Duodenal mucosa (tissue), 2 donors: ENCODE measurements around the gene CDH13.

Experiments
- H3K27ac ChIP-seq: one replicate; pipeline ENCODE4 v1.7.0; 2013; ENCODE audit warnings: low read depth, low read length
- H3K27me3 ChIP-seq, 2 donors: one replicate each; pipeline ENCODE4 v1.7.0; 2013; ENCODE audit warnings: low read length in 2 of 2, control low read depth in 1 of 2; ENCODE audit not compliant: insufficient read depth in 2 of 2, control insufficient read depth in 1 of 2
- H3K36me3 ChIP-seq, 2 donors: one replicate each; pipeline ENCODE4 v1.7.0; 2013; ENCODE audit warnings: low read length in 2 of 2, control low read depth in 1 of 2; ENCODE audit not compliant: insufficient read depth in 2 of 2, control insufficient read depth in 1 of 2
- H3K4me1 ChIP-seq, 2 donors: one replicate each; pipeline ENCODE4 v1.7.0; 2013; ENCODE audit warnings: low read length in 2 of 2, control low read depth in 1 of 2; ENCODE audit not compliant: insufficient read depth in 2 of 2, control insufficient read depth in 1 of 2
- H3K4me3 ChIP-seq, 2 donors: one replicate each; pipeline ENCODE4 v1.7.0; 2013; ENCODE audit warnings: low read length in 2 of 2, low read depth in 1 of 2
- H3K9ac ChIP-seq, 2 donors: one replicate each; pipeline ENCODE4 v1.7.0; 2013; ENCODE audit warnings: low read length in 2 of 2, low read depth in 1 of 2
- H3K9me3 ChIP-seq, 2 donors: one replicate each; pipeline ENCODE4 v1.7.0; 2013; ENCODE audit warnings: low read length in 2 of 2, control low read depth in 1 of 2; ENCODE audit not compliant: control insufficient read depth in 1 of 2

CDH13 gene

GRCh38 chr16:83118365-83118764 lies 491.6 kb downstream of the CDH13 start:
- no peak overlapping the region for H3K9ac ChIP-seq
- H3K36me3 ChIP-seq, result no peaks in the 10 kb centered on the region
- H3K27ac ChIP-seq, result no peak overlapping the region
- H3K27me3 ChIP-seq, result no peaks in the 10 kb centered on the region
- H3K4me1 ChIP-seq, result no peaks in the 10 kb centered on the region
- no peak overlapping the region for H3K4me3 ChIP-seq
- no peaks in the 10 kb centered on the region for H3K9me3 ChIP-seq

DNA sequence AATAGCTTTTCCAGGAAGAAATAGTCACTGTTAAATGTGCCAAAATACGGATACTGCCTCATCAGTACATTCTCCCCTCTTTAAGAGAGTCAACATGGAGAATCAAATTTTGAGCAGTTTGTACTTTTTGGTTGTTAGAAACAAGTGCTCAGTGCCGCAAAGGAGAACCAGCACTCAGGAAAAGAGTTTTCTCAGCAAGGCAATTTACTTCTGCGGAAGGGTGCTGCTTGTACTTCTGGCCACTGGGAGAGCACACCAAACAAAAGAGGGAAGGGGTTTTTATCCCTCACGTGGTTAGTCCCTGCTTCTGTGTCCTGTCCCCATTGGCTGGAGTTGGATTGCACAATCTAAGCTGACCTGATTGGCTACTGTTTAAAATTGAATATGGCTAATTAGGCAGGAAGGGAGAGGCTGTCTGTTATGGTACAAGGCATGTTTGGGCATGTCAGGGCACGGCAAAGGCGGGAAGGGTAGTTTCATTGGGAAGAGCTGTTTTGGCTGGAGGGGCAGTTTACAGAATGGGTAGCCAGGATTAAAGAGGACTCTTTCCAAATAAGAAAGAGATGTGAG lies 499.3 kb downstream of the CDH13 start:
- Histone ChIP-seq H3K4me1 (no peaks in the 10 kb centered on the region), H3K27me3 (no peaks in the 10 kb centered on the region), H3K9ac (no peak overlapping the region), H3K4me3 (no peak overlapping the region), H3K9me3 (peaks cover 4 to 13% of the 10 kb centered on the region in 2 donors), H3K36me3 (no peaks in the 10 kb centered on the region), H3K27ac (no peak overlapping the region)

GRCh38 chr16:83128041-83128440 lies 501.3 kb downstream of the CDH13 start:
- H3K27ac ChIP-seq, result no peak overlapping the region
- H3K9me3 ChIP-seq, result peaks cover 4 to 13% of the 10 kb centered on the region in 2 donors
- H3K4me1 ChIP-seq, result no peaks in the 10 kb centered on the region
- no peak overlapping the region for H3K9ac ChIP-seq
- no peaks in the 10 kb centered on the region for H3K27me3 ChIP-seq
- no peak overlapping the region for H3K4me3 ChIP-seq
- H3K36me3 ChIP-seq, result no peaks in the 10 kb centered on the region

- H3K27me3 ChIP-seq, result no peaks in the 10 kb centered on the region
Observed at GRCh38 chr16:83130039-83130438, 503.3 kb downstream of the CDH13 start.

DNA sequence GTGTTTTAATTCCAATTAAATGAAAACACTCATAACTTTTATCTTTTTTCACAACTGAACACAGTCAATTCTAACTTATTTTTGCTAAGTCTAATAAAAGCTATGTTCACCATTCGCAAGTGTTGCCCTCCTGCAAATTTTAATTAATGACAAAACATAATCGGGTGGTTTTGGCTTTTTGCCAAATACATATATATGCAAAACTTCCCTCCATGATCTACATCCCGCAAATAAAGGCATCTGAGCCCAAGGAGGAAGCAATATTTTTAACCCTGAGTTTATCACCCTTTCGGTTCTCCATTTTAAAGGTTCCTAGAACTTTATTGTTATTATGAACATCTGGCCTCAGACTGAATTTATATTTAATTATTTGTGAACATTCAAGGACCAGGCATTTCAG lies 507.9 kb downstream of the CDH13 start:
- no peak overlapping the region for H3K27ac ChIP-seq
- no peaks in the 10 kb centered on the region for H3K9me3 ChIP-seq

More at GRCh38 chr16:83130039-83130438, 503.3 kb downstream of the CDH13 start:
- Histone ChIP-seq H3K4me3 (no peak overlapping the region), H3K27ac (no peak overlapping the region), H3K9ac (no peak overlapping the region), H3K36me3 (no peaks in the 10 kb centered on the region), H3K4me1 (no peaks in the 10 kb centered on the region), H3K9me3 (peaks cover 4 to 13% of the 10 kb centered on the region in 2 donors)

GRCh38 chr16:83136419-83136818 lies 509.6 kb downstream of the CDH13 start:
- H3K9me3 ChIP-seq, result no peaks in the 10 kb centered on the region
- H3K9ac ChIP-seq, result no peak overlapping the region
- H3K4me3 ChIP-seq, result no peak overlapping the region
- no peak overlapping the region for H3K27ac ChIP-seq
- H3K36me3 ChIP-seq, result no peaks in the 10 kb centered on the region
- peaks cover 18 to 22% of the 10 kb centered on the region in 2 donors for H3K4me1 ChIP-seq
- H3K27me3 ChIP-seq, result no peaks in the 10 kb centered on the region

More for the DNA sequence above, 507.9 kb downstream of the CDH13 start:
- no peaks in the 10 kb centered on the region for H3K27me3 ChIP-seq
- no peak overlapping the region for H3K9ac ChIP-seq
- H3K36me3 ChIP-seq, result no peaks in the 10 kb centered on the region
- H3K4me1 ChIP-seq, result peaks cover 18 to 22% of the 10 kb centered on the region in 2 donors
- no peak overlapping the region for H3K4me3 ChIP-seq

DNA sequence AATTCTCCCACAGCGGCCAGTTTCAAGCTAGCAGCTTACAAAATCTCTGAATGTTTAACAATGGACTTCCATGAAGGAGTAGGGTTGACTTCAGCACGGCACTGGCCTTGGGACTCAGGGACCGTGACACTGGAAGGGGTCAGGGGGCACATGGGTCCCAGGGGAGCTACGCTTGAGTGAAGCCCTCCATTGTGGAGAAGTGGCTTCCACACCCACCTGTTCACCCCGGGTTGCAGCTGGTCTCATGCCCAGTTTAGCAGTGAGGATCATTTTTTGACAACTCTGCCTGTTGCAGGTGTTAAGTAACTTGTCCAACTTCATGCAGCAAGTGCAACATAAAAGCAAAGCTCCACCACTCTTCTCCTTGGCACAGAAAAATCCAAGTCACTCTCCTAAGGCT lies 510.2 kb downstream of the CDH13 start:
- Histone ChIP-seq H3K36me3 (no peaks in the 10 kb centered on the region), H3K9me3 (no peaks in the 10 kb centered on the region), H3K4me3 (peak overlapping the region; percentile 41 to 65), H3K27me3 (no peaks in the 10 kb centered on the region), H3K27ac (no peak overlapping the region), H3K4me1 (peaks cover 18 to 22% of the 10 kb centered on the region in 2 donors), H3K9ac (no peak overlapping the region)

GRCh38 chr16:83137326-83137781 lies 510.6 kb downstream of the CDH13 start:
- Histone ChIP-seq H3K36me3 (no peaks in the 10 kb centered on the region), H3K4me1 (peaks cover 18 to 22% of the 10 kb centered on the region in 2 donors), H3K9me3 (no peaks in the 10 kb centered on the region), H3K9ac (no peak overlapping the region), H3K4me3 (peak overlapping the region; percentile 41 to 65), H3K27ac (no peak overlapping the region), H3K27me3 (no peaks in the 10 kb centered on the region)

DNA sequence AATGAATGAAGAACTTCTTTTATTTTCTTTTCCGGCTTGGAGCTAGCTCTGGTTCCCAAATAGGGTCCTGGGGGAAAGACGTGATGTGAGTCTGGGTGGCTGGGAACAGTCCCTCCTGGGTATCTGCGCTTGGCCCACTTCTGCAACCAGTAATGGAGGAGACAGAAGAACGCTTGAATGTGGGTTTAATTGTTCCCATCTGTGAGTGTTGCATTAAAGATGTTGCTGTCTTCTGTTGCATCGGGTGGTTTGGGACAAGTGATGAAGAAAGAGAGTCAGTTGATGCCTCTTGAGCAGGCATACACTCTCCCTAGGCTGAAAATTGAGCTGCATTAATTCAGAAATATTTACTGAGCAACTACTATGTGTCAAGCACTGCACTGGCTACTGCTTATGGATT lies 511.1 kb downstream of the CDH13 start:
- H3K36me3 ChIP-seq, result no peaks in the 10 kb centered on the region
- H3K9me3 ChIP-seq, result no peaks in the 10 kb centered on the region
- no peak overlapping the region for H3K9ac ChIP-seq
- peak overlapping the region; percentile 41 to 65 for H3K4me3 ChIP-seq
- H3K4me1 ChIP-seq, result peaks cover 18 to 22% of the 10 kb centered on the region in 2 donors
- no peaks in the 10 kb centered on the region for H3K27me3 ChIP-seq
- no peak overlapping the region for H3K27ac ChIP-seq

GRCh38 chr16:83138512-83138911 lies 511.7 kb downstream of the CDH13 start:
- Histone ChIP-seq H3K36me3 (no peaks in the 10 kb centered on the region), H3K9me3 (no peaks in the 10 kb centered on the region), H3K4me3 (no peak overlapping the region), H3K9ac (no peak overlapping the region), H3K4me1 (peaks cover 18 to 22% of the 10 kb centered on the region in 2 donors), H3K27ac (no peak overlapping the region), H3K27me3 (no peaks in the 10 kb centered on the region)
